GM19452 (cell line): ENCODE results near the gene GGPS1.
"Not testable (repeated sequence)": the region's sequence is repeated elsewhere in the genome, so short reads cannot be mapped to it uniquely, and the experiment has no call there.

ENCODE experiments used
- ATAC-seq: cut with Tn5 transposase; IDR thresholded peaks from one replicate; pipeline ENCODE4 v1.9.1; 2021; ENCODE audit not compliant: unreplicated experiment

GGPS1 gene

DNA sequence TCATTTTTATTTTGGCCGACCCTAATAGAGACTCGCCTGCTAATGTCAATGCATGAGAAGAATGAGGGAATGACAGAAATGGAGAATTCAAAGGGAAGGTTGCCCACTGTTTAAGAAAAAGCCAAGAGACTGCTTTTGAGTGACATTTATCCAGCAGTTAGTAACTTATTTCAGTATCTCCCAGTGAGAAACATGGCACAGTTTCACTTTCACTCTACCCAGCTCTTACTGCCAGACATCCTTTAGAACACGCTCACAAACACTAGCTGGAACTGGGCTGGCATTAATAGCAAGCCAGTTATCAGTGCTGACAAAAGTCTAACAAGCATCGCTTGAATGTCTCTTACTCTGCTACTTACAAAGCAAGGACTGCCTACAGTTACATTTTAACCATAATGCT, 8.5 kb downstream of the GGPS1 start:
- no peak for ATAC-seq

DNA sequence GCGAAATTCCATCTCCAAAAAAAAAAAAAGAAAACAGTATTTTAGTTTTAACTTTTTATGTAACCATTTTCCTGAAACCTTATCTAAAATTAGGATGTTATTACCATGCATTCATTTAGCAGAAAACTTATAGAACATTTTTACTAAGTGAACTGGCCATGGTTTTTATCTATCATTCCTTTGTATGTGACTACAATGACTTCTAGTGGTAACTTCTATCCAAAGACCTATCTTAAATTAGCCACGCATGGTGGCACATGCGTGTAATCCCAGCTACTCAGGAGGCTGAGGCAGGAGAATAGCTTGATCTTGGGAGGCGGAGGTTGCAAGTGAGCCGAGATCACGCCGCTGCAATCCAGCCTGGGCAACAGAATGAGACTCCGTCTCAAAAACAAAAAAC, 11.4 kb downstream of the GGPS1 start:
- no peak for ATAC-seq

DNA sequence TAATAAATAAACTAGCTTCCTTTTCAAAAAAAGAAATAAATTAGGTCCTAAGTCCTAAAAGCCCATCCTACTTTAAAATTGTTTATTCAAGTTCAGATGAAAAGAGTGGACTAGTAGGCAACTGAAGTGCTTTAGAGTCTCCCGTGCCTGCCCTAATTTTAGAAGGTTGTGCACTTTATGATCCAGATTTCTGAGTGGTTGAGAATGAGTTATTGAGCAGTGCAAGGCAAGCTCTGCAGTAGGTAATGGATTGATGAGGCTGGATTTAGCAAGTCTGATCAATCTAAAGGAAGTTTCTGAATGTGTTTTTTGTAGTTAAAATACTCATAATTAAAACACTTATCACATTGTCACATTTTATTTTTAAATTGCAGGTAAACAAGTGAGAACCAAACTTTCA, 13.0 kb downstream of the GGPS1 start:
- no peak for ATAC-seq

DNA sequence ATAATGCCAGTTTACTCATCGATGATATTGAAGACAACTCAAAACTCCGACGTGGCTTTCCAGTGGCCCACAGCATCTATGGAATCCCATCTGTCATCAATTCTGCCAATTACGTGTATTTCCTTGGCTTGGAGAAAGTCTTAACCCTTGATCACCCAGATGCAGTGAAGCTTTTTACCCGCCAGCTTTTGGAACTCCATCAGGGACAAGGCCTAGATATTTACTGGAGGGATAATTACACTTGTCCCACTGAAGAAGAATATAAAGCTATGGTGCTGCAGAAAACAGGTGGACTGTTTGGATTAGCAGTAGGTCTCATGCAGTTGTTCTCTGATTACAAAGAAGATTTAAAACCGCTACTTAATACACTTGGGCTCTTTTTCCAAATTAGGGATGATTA, 13.7 kb downstream of the GGPS1 start:
- no peak for ATAC-seq

DNA sequence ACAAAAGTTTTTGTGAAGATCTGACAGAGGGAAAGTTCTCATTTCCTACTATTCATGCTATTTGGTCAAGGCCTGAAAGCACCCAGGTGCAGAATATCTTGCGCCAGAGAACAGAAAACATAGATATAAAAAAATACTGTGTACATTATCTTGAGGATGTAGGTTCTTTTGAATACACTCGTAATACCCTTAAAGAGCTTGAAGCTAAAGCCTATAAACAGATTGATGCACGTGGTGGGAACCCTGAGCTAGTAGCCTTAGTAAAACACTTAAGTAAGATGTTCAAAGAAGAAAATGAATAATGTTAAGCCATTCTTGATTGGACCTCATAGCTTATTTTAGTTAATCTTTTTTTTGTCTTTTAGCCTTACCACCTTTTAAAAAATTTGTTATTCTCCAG, 14.1 kb downstream of the GGPS1 start:
- ATAC-seq: no peak

DNA sequence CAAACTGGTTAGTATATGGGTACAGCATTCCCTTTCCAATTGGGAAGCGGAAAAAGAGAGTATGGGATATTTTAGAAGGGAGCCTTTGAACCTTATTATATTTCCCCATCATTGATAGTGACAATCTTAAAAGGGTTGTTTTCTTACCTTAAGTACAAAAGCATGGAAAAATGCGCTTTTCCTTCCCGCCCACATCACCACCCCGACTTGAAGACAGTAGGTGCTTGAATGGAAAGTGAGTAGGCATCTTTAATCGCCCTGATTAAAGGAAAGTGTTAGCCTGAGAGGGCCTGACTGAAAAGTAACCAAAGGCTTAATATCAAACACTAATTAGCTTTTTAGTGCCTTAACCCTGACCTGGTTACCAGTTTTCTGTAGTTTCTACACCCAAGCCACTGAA, 15.4 kb downstream of the GGPS1 start:
- no peak for ATAC-seq

DNA sequence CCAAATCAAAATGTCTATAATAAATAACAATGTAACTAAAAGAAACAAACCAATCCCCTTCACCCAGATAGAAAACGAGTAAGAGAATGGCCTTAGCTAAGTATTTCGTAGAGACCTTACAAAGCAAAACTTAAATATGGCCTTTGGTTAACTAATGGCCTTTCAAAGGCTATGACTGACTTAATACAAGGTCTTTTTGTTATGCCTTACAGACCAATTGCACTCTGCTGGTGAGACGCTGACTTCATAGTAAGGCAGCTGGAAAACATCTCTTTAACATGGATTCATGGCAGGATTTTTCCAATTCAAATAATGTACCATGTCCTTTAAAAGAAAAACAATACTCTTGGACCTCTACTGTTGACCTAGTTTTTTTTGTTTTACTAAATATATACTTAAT, 23.1 kb downstream of the GGPS1 start:
- no peak for ATAC-seq

DNA sequence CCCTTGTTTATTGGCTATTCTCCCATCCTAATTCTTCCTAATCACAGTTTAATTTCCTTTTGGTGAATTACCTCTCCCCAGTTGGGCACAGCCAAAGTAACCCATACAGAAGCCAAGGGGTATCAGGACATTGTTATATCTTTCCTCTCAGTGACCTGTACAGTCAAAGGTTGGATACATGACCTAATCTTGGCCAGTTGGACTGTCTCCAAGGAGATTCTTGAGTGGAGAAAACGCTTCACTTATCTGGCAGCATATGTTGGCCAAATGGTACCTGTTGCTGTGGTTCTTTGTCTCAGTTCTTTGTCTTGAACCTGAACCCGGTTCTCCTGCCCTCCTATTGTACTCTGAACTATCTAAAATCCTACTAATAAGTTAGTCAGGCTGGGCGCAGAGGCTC, 23.5 kb downstream of the GGPS1 start:
- no peak for ATAC-seq

DNA sequence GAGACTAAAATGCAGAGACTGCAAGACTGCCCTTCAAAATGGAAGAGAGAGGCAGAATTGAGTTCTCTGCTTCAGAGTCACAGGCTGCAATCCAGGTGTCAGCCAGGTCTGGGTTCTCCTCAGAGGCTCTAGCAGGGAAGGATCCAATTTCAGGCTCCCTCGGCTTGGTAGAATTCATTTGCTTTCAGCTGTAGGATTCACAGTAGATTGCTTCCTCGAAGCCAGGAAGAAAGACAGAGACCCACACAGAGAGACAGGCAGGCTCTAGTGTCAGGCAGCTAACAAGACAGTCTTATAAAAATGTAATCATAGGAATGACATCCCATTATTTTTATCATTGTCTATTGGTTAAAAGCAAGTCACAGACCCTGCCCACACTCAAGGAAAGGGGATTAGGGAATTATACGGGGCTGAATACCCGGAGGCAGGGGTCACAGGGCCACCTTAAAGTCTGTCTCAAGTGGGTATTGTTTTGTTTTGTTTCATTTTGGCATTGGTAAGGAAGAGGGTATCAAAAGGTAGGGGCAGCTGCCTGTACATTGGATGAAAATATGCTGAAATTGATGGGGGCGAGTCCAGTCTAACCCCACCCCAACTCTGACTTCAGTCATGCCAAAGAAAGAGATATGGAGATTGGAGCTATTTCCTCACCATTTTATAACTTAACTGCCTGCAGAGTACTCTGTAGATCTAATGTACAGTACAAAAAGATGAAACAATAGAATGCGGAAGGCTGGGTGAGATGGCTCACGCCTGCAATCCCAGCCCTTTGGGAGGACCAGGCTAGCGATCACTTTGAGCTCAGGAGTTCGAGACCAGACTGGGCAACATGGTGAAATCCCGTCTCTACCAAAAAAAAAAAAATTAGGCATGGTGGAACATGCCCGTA, 29.4 kb downstream of the GGPS1 start:
- ATAC-seq: no peak

DNA sequence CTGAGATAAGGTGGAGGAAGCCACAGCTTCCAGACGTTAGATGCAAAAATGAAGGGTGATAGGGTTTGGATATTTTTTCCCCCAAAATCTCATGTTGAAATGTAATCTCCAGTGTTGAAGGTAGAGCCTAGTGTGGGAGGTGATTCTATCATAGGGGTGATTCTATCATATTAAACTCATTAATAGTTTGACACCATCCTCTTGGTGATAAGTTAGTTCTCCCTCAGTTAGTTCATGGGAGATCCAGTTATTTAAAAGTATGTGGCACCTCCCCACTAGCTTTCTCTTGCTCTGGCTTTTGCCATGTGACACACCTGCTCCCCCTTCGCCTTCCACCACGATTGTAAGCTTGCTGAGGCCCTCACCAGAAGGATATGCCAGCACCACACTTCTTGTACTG, 30.5 kb downstream of the GGPS1 start:
- no peak for ATAC-seq

DNA sequence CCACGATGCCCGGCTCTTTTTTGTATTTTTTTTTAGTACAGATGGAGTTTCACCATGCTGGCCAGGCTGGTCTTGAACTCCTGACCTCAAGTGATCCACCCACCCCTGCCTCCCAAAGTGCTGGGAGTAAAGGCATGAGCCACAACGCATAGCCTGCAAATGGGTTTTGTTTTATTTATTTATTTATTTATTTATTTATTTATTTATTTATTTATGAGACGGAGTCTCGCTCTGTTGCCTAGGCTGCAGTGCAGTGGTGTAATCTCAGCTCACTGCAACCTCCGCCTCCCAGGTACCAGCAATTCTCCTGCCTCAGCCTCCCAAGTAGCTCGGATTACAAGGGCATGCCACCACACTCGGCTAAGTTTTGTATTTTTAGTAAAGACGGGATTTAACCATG, 35.8 kb downstream of the GGPS1 start:
- ATAC-seq: not testable (repeated sequence)

DNA sequence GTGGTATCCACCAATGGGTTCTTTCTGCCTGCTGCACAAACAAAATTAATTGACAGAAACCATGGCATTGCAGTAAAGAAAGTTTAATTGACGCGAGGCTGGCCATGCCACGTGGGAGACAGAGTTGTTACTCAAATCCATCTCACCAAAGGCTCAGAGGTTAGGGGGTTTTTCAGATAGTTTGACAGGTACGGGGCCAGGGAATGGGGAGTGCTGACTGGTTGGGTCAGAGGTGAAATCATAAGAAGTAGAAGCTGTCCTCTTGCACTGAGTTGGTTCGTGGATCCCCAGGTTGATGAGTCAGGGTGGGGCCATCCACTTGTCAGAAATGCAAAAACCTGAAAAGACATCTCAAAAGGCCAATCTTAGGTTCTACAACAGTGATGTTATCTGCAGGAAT, 37.9 kb downstream of the GGPS1 start:
- no peak for ATAC-seq

DNA sequence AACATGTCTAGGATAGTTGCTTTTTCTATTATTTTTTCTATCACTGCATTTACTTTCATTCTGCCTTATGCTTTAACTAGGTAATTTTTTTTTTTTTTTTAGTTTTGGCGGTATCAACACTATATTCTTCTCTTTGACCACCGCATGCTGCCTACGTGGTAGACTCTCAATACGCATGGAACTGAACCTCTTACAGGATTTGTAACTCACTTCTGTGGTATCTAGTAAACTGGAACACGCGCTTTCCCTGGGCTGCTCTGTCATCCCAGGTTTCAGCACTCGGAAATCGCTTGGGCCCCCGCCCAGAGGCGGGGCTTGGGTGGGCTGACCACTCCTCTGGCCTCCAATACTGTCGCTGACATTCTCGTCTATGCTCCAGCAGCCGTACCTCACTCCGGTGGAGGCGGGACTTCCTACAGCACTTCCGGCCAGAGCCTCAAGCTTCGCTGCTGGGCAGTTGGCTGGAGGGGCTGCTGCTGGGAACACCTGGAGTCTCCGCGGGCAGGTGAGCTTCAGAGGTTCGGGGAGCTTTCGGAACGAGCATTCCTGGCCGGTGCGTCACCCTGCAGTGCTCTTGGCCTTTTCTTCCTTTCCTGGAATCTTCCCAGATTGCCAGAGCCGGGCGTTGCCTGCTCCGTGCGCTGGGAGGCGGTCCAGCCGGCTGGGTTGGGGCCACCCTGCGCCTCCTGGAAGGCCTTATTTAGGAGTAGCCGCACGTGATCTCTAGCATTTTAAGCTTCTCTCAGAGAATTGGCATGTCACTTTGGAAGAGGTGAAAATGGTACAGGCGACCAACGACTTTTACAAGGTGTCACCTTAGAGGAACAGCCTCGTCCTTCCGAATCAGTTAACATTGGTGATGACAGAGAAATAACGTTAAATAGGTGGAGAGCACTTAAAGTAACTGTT, 38.9 kb downstream of the GGPS1 start, which contains the start of gene TBCE:
Gene TBCE, plus strand, starts transcription at position 428 of the 909 bp plus-strand sequence. CDS start 12,623 bp downstream, outside the sequence.
- peak; percentile 100 for ATAC-seq

DNA sequence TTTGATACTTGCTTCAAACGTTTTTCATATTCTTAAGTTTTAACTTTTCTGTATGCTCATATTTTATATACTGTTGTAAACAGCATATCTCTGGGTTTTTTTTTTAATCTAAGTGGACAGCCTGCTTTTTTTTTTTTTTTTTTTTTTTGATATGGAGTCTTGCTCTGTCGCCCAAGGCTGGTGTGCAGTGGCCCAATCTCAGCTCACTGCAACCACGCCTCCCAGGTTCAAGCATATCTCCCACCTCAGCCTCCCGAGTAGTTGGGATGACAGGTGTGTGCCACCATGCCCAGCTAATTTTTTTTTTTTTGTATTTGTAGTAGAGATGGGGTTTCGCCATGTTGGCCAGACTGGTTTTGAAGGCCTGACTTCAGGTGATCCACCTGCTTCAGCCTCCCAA, 40.1 kb downstream of the GGPS1 start:
- no peak for ATAC-seq

DNA sequence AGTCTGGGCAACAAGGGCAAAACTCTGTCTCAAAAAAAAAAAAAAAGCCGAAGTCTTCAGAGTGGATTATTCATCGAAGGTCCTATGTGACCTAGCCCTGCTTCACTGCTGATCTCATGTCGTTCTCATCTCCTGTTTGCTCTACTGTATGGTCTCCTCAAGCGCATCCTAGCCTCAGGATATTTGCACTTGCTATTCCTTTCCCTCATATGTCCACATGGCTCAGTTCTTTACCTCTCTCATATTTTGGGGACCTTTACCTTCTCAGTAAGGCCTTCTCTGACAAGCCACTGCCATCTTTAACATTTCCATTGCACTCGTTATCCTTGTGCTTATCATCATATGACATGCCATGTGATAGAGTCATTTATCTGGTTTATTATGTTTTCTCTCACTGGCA, 41.4 kb downstream of the GGPS1 start:
- no peak for ATAC-seq

DNA sequence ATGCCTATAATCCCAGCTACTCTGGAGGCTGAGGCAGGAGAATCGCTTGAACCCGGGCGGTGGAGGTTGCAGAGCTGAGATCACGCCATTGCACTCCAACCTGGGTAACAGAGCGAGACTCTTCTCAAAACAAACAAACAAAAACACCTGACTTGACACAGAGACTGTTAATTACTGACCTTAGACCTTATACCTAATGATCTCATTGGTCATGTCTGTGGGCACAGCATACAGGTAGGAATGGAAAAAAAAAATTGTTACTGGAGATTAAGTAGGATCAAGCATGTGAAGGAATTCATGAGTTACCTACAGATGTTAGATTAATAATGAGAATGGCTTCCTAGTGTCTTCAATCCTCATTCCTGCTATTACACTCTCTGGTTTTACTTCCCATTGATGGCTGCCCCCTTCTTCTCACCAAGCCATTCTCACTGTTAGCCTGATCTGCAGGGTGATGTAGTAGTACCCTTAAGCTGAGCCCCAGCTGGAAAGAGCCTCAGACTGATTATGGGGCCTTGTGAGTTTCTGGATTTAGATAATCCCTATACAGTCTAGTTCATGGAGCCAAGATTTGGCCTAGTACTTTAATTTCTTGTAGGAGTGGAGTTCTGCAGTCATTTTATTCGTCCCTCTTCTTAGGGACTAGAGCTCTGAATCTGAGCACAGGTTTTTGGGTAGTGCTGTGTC, 47.7 kb downstream of the GGPS1 start:
- no peak for ATAC-seq

DNA sequence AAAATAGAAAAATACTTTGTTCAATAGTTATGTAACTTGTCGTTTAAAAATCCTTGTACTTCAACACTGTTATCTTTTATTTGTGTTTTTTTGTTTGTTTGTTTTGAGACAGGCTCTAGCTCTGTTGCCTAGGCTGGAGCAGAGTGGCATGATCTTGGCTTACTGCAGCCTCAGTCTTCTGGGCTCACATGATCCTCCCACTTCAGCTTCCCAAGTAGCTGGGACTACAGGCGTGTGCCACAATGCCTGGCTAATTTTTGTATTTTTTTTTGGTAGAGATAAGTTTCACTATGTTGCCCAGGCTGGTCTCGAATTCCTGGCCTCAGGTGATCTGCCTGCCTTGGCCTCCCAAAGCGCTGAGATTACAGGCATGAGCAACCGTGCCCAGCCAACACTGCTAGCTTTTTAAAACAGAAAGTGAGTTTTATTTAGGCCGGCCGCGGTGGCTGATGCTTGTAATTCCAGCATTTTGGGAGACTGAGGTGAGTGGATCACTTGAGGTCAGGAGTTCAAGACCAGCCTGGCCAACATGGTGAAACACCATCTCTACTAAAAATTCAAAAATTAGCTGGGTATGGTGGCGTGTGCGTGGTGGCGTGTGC, 49.9 kb downstream of the GGPS1 start:
- ATAC-seq: not testable (repeated sequence)

DNA sequence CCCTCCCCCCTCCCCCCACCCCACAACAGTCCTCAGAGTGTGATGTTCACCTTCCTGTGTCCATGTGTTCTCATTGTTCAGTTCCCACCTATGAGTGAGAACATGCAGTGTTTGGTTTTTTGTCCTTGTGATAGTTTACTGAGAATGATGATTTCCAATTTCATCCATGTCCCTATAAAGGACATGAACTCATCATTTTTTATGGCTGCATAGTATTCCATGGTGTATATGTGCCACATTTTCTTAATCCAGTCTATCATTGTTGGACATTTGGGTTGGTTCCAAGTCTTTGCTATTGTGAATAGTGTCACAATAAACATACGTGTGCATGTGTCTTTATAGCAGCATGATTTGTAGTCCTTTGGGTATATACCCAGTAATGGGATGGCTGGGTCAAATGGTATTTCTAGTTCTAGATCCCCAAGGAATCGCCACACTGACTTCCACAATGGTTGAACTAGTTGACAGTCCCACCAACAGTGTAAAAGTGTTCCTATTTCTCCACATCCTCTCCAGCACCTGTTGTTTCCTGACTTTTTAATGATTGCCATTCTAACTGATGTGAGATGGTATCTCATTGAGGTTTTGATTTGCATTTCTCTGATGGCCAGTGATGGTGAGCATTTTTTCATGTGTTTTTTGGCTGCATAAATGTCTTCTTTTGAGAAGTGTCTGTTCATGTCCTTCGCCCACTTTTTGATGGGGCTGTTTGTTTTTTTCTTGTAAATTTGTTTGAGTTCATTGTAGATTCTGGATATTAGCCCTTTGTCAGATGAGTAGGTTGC, 53.8 kb downstream of the GGPS1 start:
- ATAC-seq: not testable (repeated sequence)

DNA sequence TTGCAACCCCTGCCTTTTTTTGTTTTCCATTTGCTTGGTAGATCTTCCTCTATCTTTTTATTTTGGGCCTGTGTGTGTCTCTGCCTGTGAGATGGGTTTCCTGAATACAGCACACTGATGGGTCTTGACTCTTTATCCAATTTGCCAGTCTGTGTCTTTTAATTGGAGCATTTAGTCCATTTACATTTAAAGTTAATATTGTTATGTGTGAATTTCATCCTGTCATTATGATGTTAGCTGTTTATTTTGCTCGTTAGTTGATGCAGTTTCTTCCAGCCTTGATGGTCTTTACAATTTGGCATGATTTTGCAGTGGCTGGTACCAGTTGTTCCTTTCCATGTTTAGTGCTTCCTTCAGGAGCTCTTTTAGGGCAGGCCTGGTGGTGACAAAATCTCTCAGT, 57.3 kb downstream of the GGPS1 start:
- ATAC-seq: not testable (repeated sequence)

DNA sequence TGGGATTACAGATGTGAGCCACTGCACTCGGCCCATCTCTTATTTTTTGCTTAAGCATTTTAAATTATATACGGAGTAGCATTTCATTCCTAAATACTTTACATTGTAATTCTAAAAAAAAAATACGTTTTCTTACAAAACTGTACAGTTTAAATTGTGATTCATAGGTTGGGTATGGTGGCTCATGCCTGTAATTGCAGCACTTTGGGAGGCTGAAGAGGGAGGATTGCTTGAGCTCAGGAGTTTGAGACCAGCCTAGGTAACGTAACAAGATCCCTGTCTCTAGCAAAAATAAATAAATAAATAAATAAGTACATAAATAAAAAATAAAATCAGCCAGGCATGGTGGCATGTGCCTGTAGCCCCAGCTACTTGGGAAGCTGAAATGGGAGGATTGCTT, 63.5 kb downstream of the GGPS1 start:
- ATAC-seq: no peak
